HL-60 (cell line): ENCODE measurements around the gene ANO2.

Experiments used
- CTCF ChIP-seq: IDR thresholded peaks from one replicate; pipeline ENCODE4 v1.5.1; 2011; ENCODE audit warnings: low read length, control low read depth, inconsistent platforms; ENCODE audit not compliant: insufficient read depth
- REST ChIP-seq: IDR thresholded peaks from 2 replicates; pipeline ENCODE4 v1.6.1; 2012; ENCODE audit warnings: low read depth; ENCODE audit not compliant: insufficient replicate concordance

- TF ChIP-seq CTCF (no peak), REST (no peak)
These were observed 148.2 kb downstream of the ANO2 start for GRCh38 chr12:5796959-5797225.
